ENCODE data around the gene TRIM9. TPM values are rescaled to one million over a fixed set of nuclear protein-coding genes. Genes with fewer than 3 reads are reported as not detected.

TRIM9 gene
- total and polyA plus RNA-seq, 12 donors, result 0.55 to 5.3 (median 2.0) TPM

DNA sequence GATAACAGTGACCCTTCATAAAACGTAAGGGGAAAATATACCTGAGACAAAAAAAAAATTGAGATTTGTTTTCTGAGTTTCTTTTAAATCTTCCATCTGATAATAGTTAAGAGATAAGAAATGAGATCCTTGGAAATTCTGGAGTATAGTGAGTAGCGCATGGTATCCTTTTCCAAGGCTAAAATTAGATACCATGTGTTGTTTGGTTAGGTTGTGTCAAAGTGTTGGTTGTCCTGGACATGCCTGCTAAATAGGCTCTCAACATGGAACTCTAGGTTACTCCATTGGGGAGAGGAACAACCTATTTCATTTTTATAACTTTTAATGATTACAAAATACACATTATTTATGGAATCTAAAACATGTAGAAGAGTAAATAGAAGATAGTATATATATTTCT is 165.4 kb downstream of the TRIM9 start:
- no peak overlapping the region for H3K4me3 ChIP-seq
- no peak for DNase-seq
- peaks cover 0 to under 1% of the 10 kb centered on the region in 2 donors for H3K4me1 ChIP-seq (replicated peaks in 1 of 2)
- 61 to 89% (median 71%) methylated on average over 2 of the region's 2 CpGs for WGBS, 4 donors
- no peaks in the 10 kb centered on the region for H3K27me3 ChIP-seq
- H3K27ac ChIP-seq, result no peak overlapping the region
- H3K9me3 ChIP-seq (replicated peaks in 1 of 3), result no peaks in the 10 kb centered on the region
- intact Hi-C loops (cut with DNase I), result no loop called here
- H3K36me3 ChIP-seq (replicated peaks in 1 of 2), result peaks cover 0 to 33% of the 10 kb centered on the region in 2 donors
- TF ChIP-seq POLR2A (IDR thresholded peaks at IDR 0.05), result no peak
- TF ChIP-seq, protein P1, sequence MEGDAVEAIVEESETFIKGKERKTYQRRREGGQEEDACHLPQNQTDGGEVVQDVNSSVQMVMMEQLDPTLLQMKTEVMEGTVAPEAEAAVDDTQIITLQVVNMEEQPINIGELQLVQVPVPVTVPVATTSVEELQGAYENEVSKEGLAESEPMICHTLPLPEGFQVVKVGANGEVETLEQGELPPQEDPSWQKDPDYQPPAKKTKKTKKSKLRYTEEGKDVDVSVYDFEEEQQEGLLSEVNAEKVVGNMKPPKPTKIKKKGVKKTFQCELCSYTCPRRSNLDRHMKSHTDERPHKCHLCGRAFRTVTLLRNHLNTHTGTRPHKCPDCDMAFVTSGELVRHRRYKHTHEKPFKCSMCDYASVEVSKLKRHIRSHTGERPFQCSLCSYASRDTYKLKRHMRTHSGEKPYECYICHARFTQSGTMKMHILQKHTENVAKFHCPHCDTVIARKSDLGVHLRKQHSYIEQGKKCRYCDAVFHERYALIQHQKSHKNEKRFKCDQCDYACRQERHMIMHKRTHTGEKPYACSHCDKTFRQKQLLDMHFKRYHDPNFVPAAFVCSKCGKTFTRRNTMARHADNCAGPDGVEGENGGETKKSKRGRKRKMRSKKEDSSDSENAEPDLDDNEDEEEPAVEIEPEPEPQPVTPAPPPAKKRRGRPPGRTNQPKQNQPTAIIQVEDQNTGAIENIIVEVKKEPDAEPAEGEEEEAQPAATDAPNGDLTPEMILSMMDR (IDR thresholded peaks at IDR 0.05), result no peak

DNA sequence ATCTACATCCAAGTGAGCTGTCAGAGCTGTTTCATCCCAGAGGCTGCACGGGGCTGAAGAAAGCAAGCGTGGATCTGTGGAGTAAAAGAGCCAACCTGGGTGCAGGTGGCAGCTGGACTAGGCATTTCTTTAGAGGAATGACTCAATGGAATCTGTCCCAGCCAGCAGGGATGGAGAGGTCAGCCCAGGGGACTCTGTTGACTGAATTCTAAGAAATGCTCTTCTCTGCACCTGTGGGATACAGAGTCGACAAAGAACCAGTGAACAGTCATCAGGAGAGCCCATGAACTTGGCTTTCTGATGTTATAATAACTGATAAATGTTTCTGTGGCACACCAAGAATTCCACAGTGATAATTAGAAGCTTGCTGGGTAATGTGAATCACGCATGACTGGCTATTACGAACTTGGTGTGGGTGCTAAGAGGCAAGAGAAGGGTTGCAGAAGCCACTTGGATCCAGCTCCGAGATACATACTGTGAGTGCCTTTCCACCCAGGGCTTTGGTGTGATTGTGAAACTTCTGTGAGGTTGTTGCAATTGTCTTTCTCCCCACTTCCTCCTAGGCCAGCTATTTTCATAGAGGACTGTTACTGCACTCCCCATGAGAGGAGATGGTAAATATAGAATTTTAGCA is 166.8 kb downstream of the TRIM9 start:
- peaks cover 0 to 8% of the 10 kb centered on the region in 2 donors for H3K4me1 ChIP-seq (replicated peaks in 1 of 2)
- peaks cover 0 to 37% of the 10 kb centered on the region in 2 donors for H3K36me3 ChIP-seq (replicated peaks in 1 of 2)
- TF ChIP-seq, protein P1 (IDR thresholded peaks at IDR 0.05), result no peak
- no peak for TF ChIP-seq POLR2A (IDR thresholded peaks at IDR 0.05)
- H3K4me3 ChIP-seq, result no peak overlapping the region
- WGBS, 4 donors, result 75 to 90% (median 83%) methylated on average over 4 to 6 of the region's 6 CpGs
- H3K27ac ChIP-seq, result peak overlapping the region in 2 of 5 donors; percentile 45 to 72
- intact Hi-C loops (cut with DNase I), result no loop called here
- no peaks in the 10 kb centered on the region for H3K9me3 ChIP-seq (replicated peaks in 1 of 3)
- DNase-seq, result peak in 5 of 7 donors; percentile 20 to 58 (median 43)
- no peaks in the 10 kb centered on the region for H3K27me3 ChIP-seq

DNA sequence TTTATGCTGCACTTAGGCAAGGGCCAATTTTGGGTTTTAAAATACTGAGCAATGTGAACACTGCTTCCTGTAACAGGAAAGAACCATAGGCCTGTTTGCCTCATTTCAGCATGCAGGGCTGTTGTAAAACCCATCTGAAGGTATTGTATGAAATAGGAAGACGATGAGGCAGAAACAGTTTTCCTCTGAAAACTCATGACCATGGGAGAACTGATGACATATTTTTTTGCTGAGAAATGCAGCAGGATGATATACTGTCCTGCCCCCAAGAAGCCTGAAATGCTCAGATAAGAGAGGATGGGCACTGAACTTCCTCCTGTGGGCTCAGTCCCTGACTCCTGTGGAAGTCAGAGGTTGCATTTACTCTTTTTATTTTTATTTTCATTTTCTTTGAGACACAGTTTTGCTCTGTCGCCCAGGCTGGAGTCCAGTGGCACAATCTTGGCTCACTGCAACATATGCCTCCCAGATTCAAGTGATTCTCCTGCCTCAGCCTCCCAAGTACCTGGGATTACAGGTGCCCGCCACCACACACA is 168.0 kb downstream of the TRIM9 start:
- H3K27me3 ChIP-seq, result no peaks in the 10 kb centered on the region
- intact Hi-C loops (cut with DNase I), result no loop called here
- H3K9me3 ChIP-seq (replicated peaks in 1 of 3), result no peaks in the 10 kb centered on the region
- DNase-seq, result peak in 2 of 7 donors; percentile 25 to 30
- WGBS, 4 donors, result 72 to 82% (median 78%) methylated on average over 3 of the region's 3 CpGs
- H3K4me1 ChIP-seq (replicated peaks in 1 of 2), result peaks cover 0 to 8% of the 10 kb centered on the region in 2 donors
- no peak overlapping the region for H3K4me3 ChIP-seq
- no peak for TF ChIP-seq POLR2A (IDR thresholded peaks at IDR 0.05)
- TF ChIP-seq, protein P1 (IDR thresholded peaks at IDR 0.05), result no peak
- peaks cover 0 to 42% of the 10 kb centered on the region in 2 donors for H3K36me3 ChIP-seq (replicated peaks in 1 of 2)
- peak overlapping the region in 3 of 5 donors; percentile 21 to 72 (median 45) for H3K27ac ChIP-seq

Other genes with a start within 250 kb of the TRIM9 start
- gene ABHD12B, start 223.1 kb downstream of the TRIM9 start, total RNA-seq, result under 1 TPM in 4 of 9 donors, not detected in 5; 0.11 to 0.46 (median 0.37) TPM
- under 1 TPM in 2 of 3 donors, not detected in 1; 0.10 to 0.42 TPM for gene ABHD12B, start 223.1 kb downstream of the TRIM9 start, polyA plus RNA-seq
- gene PYGL, start 150.6 kb downstream of the TRIM9 start, total RNA-seq, result 10 to 100 TPM in 8 of 9 donors, 1 to 10 TPM in 1; 7.3 to 77.0 (median 53.8) TPM
- gene PYGL, start 150.6 kb downstream of the TRIM9 start, polyA plus RNA-seq, result 10 to 100 TPM; 24.6 to 33.1 (median 26.9) TPM
- gene TMX1, start 145.1 kb upstream of the TRIM9 start, total RNA-seq, result 10 to 100 TPM; 17.0 to 43.1 (median 35.4) TPM
- gene TMX1, start 145.1 kb upstream of the TRIM9 start, polyA plus RNA-seq, result 10 to 100 TPM in 1 of 3 donors, 1 to 10 TPM in 2; 4.2 to 30.2 (median 5.5) TPM